GM12878 (cell line): ENCODE measurements around the gene SPPL2B. TPM values are rescaled to one million over a fixed set of nuclear protein-coding genes. Genes with fewer than 3 reads are reported as not detected.

Experiments
- ATF7 ChIP-seq: fragments of 450-650 bp; IDR thresholded peaks from 2 replicates; pipeline ENCODE4 v1.6.1; 2016; ENCODE audit warnings: low read depth, mild to moderate bottlenecking
- DPF2 ChIP-seq: fragments of 450-650 bp; IDR thresholded peaks from 2 replicates; pipeline ENCODE4 v1.6.1; 2017; ENCODE audit warnings: mild to moderate bottlenecking
- FOS ChIP-seq: IDR thresholded peaks from 3 replicates; pipeline ENCODE4 v1.6.1; 2011; ENCODE audit warnings: borderline replicate concordance; ENCODE audit not compliant: insufficient read length; ENCODE audit errors: extremely low read depth
- FOXM1 ChIP-seq: IDR thresholded peaks from 2 replicates; pipeline ENCODE4 v1.6.1; 2012; ENCODE audit warnings: low read depth, mild to moderate bottlenecking, inconsistent platforms, low read length, moderate library complexity
- GABPA ChIP-seq: IDR thresholded peaks from 2 replicates; pipeline ENCODE4 v1.6.1; 2014; ENCODE audit warnings: antibody characterized with exemption, low read depth, mild to moderate bottlenecking, inconsistent platforms
- HCFC1 ChIP-seq: fragments of 150-350 bp; IDR thresholded peaks from 2 replicates; pipeline ENCODE4 v1.6.1; 2014; ENCODE audit warnings: low read length
- HSF1 ChIP-seq: fragments of 150-350 bp; IDR thresholded peaks from 2 replicates; pipeline ENCODE4 v1.6.1; 2014; ENCODE audit warnings: mild to moderate bottlenecking, low read depth, low read length
- NFYB ChIP-seq: IDR thresholded peaks from 2 replicates; pipeline ENCODE4 v1.6.1; 2011; ENCODE audit warnings: low read depth, mild to moderate bottlenecking, low read length, improper control_type of control experiment, moderate library complexity; ENCODE audit not compliant: insufficient read depth
- PKNOX1 ChIP-seq: fragments of 450-650 bp; IDR thresholded peaks from 2 replicates; pipeline ENCODE4 v1.6.1; 2016; ENCODE audit warnings: mild to moderate bottlenecking
- RAD51 ChIP-seq: fragments of 450-650 bp; IDR thresholded peaks from 2 replicates; pipeline ENCODE4 v1.6.1; 2016; ENCODE audit warnings: moderate library complexity, mild to moderate bottlenecking, inconsistent platforms
- RB1 ChIP-seq: fragments of 450-650 bp; formaldehyde crosslinking; IDR thresholded peaks from 2 replicates; pipeline ENCODE4 v1.6.1; 2017; ENCODE audit warnings: mild to moderate bottlenecking, borderline replicate concordance
- REST ChIP-seq: IDR thresholded peaks from 2 replicates; pipeline ENCODE4 v1.6.1; 2012; ENCODE audit warnings: mild to moderate bottlenecking, low read depth, low read length
- SIX5 ChIP-seq: IDR thresholded peaks from 2 replicates; pipeline ENCODE4 v1.6.1; 2011; ENCODE audit warnings: mild to moderate bottlenecking, low read depth, low read length, moderate library complexity; ENCODE audit not compliant: severe bottlenecking
- SKIL ChIP-seq: fragments of 450-650 bp; IDR thresholded peaks from 2 replicates; pipeline ENCODE4 v1.6.1; 2017; ENCODE audit warnings: mild to moderate bottlenecking, low read depth, inconsistent platforms; ENCODE audit not compliant: poor library complexity, severe bottlenecking
- SUZ12 ChIP-seq: fragments of 200-600 bp; sonication (generic); IDR thresholded peaks from one replicate; pipeline ENCODE4 v1.6.1; 2018; ENCODE audit warnings: antibody characterized with exemption, mild to moderate bottlenecking; ENCODE audit not compliant: unreplicated experiment
- TARDBP ChIP-seq: IDR thresholded peaks from 2 replicates; pipeline ENCODE4 v1.6.1; 2016; ENCODE audit warnings: borderline replicate concordance
- polyA plus RNA-seq, 11 experiments: library from polyadenylated mRNA; depleted of rRNA in 4 of 11; unstranded in 6 of 11; stranded (reverse) in 5 of 11; fragments of >200 nt; fragmentation: Nextera tagmentation in 4 of 11; fragmentation: Illumina TruSeq in 1 of 11; extraction: Ambion mirVana in 4 of 11; extraction: Trizol in 1 of 11; gene quantifications; 1 replicate in 1 of 11; 2 replicates in 10 of 11; pipeline versions ENCODE4 v1.2.1 to v1.2.3, GENCODE V29; 2011 to 2016; ENCODE audit warnings: inconsistent platforms in 2 of 11, missing spikeins in 2 of 11, low read depth in 1 of 11
- total RNA-seq, 4 experiments: library from RNA; depleted of rRNA in 3 of 4; stranded (reverse); fragments of >200 nt in 3 of 4; fragmentation: Illumina TruSeq in 1 of 4; extraction: Trizol in 1 of 4; gene quantifications; 2 replicates each; pipeline versions ENCODE4 v1.2.1 to v1.2.3, GENCODE V29; 2013 to 2021
- TF ChIP-seq, protein P1 (sequence below): IDR thresholded peaks from 2 replicates; pipeline ENCODE4 v1.6.1; 2011; ENCODE audit warnings: borderline replicate concordance, low read depth, mild to moderate bottlenecking, moderate library complexity, mixed read lengths, low read length; ENCODE audit not compliant: insufficient read depth; ENCODE audit errors: extremely low read length
- TF ChIP-seq, protein P2 (sequence below): fragments of 450-650 bp; IDR thresholded peaks from 2 replicates; pipeline ENCODE4 v1.6.1; 2018; ENCODE audit warnings: mild to moderate bottlenecking, low read depth, moderate library complexity; ENCODE audit not compliant: partially characterized antibody

Gene SPPL2B
- total and polyA plus RNA-seq, 10 of the 15 experiments (the other 5 are each of a cell fraction or from before 2014, with no cell fraction given): 0.29 to 56.5 (median 18.3) TPM

DNA sequence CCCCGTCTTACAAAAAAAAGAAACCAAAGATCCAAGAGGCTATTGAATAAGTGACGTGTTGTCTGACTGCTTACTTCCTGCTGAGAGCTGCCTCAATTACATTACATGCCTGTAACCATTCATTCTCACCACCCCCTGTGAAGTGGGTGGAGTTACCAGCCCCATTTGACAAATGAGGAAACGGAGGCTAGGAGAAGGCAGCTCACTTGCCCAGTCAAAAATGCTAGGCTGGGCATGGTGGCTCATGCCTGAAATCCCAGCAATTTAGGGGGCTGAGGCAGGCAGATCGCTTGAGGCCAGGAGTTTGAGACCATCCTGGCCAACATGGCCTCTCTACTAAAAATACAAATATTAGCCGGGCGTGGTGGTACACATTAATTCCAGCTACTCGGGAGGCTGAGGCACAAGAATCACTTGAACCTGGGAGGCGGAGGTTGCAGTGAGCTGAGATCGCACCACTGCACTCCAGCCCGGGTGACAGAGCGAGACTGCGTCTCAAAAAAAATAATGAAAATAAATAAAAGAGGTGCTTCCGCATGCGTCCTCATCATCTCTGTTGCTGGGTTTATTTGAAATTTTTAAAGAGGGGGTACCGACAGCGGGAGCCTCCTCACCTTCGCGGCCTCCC is 597 bp upstream of the SPPL2B start (continued):
- TF ChIP-seq SUZ12: no peak
- no peak for TF ChIP-seq FOS
- no peak for TF ChIP-seq RAD51
- peak; percentile 77 for TF ChIP-seq NFYB
- TF ChIP-seq SIX5: no peak
- TF ChIP-seq TARDBP: no peak
- no peak for TF ChIP-seq SKIL
- TF ChIP-seq RB1: no peak
- TF ChIP-seq, protein P1, sequence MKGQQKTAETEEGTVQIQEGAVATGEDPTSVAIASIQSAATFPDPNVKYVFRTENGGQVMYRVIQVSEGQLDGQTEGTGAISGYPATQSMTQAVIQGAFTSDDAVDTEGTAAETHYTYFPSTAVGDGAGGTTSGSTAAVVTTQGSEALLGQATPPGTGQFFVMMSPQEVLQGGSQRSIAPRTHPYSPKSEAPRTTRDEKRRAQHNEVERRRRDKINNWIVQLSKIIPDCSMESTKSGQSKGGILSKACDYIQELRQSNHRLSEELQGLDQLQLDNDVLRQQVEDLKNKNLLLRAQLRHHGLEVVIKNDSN: no peak
- TF ChIP-seq FOXM1: no peak
- no peak for TF ChIP-seq HSF1
- no peak for TF ChIP-seq DPF2
- TF ChIP-seq, protein P2, sequence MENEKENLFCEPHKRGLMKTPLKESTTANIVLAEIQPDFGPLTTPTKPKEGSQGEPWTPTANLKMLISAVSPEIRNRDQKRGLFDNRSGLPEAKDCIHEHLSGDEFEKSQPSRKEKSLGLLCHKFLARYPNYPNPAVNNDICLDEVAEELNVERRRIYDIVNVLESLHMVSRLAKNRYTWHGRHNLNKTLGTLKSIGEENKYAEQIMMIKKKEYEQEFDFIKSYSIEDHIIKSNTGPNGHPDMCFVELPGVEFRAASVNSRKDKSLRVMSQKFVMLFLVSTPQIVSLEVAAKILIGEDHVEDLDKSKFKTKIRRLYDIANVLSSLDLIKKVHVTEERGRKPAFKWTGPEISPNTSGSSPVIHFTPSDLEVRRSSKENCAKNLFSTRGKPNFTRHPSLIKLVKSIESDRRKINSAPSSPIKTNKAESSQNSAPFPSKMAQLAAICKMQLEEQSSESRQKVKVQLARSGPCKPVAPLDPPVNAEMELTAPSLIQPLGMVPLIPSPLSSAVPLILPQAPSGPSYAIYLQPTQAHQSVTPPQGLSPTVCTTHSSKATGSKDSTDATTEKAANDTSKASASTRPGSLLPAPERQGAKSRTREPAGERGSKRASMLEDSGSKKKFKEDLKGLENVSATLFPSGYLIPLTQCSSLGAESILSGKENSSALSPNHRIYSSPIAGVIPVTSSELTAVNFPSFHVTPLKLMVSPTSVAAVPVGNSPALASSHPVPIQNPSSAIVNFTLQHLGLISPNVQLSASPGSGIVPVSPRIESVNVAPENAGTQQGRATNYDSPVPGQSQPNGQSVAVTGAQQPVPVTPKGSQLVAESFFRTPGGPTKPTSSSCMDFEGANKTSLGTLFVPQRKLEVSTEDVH: no peak
- TF ChIP-seq ATF7: peak; percentile 72
- TF ChIP-seq PKNOX1: peak; percentile 85
- no peak for TF ChIP-seq REST
- TF ChIP-seq GABPA: no peak
- TF ChIP-seq HCFC1: no peak
